HEK293 (cell line): ENCODE measurements around the gene CADPS2.

Experiments
- CTCF ChIP-seq: fragments of 450-650 bp; formaldehyde crosslinking; IDR thresholded peaks from 2 replicates; pipeline ENCODE4 v1.5.1; 2016; ENCODE audit warnings: missing biosample characterization, missing genetic modification characterization
- KLF10 ChIP-seq: fragments of 450-650 bp; IDR thresholded peaks from 2 replicates; pipeline ENCODE4 v1.5.1; 2018; ENCODE audit warnings: missing biosample characterization, mild to moderate bottlenecking, missing genetic modification characterization
- TCF7L2 ChIP-seq: IDR thresholded peaks from 2 replicates; pipeline ENCODE4 v1.6.1; 2011; ENCODE audit warnings: low read depth, mild to moderate bottlenecking, inconsistent platforms, low read length, moderate library complexity, borderline replicate concordance
- ZNF362 ChIP-seq: fragments of 450-650 bp; formaldehyde crosslinking; IDR thresholded peaks from 2 replicates; pipeline ENCODE4 v1.5.1; 2016; ENCODE audit warnings: missing biosample characterization, missing genetic modification characterization

GRCh38 chr7:122552769-122553168 lies 333.5 kb downstream of the CADPS2 start:
- no peak for TF ChIP-seq CTCF (tag by site-specific recombination)
- no peak for TF ChIP-seq TCF7L2
- TF ChIP-seq ZNF362, result no peak
- TF ChIP-seq KLF10, result no peak
